Choroid plexus epithelial cell (primary cell): Measurements from ENCODE around the gene KLF13.

Source experiments
- DNase-seq: peaks from one replicate; pipeline ENCODE4 v3.0.0-alpha.2; 2010; ENCODE audit warnings: low read depth
- H3K4me3 ChIP-seq: 2 replicates; pipeline ENCODE4 v1.5.1; 2011; ENCODE audit warnings: low read depth, mild to moderate bottlenecking, control low read depth, low read length, moderate library complexity
- TF ChIP-seq, protein P1 (sequence below): conservative IDR thresholded peaks from 2 replicates; pipeline ENCODE4 v1.5.1; 2011; ENCODE audit warnings: low read depth, mild to moderate bottlenecking, control low read depth, inconsistent platforms, low read length, moderate library complexity

The KLF13 gene

DNA sequence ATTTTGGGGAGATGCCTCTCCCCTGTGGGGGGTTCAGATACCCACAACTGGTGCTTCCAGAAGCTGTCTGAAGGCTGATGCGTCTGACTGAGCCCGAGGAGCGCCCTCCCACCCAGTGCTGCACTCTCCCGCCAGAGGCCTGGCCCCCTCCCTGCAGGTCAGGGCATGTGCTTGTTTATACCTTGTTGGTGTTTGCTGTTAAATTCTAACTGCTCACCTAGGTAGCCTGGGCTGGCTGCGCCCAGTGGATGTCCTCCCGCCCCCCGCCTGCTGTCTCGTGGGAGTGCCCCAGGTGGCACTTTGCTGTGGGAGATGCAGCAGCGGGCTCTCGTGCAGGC, 12.9 kb downstream of the KLF13 start:
- DNase-seq: no peak
- TF ChIP-seq, protein P1, sequence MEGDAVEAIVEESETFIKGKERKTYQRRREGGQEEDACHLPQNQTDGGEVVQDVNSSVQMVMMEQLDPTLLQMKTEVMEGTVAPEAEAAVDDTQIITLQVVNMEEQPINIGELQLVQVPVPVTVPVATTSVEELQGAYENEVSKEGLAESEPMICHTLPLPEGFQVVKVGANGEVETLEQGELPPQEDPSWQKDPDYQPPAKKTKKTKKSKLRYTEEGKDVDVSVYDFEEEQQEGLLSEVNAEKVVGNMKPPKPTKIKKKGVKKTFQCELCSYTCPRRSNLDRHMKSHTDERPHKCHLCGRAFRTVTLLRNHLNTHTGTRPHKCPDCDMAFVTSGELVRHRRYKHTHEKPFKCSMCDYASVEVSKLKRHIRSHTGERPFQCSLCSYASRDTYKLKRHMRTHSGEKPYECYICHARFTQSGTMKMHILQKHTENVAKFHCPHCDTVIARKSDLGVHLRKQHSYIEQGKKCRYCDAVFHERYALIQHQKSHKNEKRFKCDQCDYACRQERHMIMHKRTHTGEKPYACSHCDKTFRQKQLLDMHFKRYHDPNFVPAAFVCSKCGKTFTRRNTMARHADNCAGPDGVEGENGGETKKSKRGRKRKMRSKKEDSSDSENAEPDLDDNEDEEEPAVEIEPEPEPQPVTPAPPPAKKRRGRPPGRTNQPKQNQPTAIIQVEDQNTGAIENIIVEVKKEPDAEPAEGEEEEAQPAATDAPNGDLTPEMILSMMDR: no peak
- H3K4me3 ChIP-seq: no peak overlapping the region

DNA sequence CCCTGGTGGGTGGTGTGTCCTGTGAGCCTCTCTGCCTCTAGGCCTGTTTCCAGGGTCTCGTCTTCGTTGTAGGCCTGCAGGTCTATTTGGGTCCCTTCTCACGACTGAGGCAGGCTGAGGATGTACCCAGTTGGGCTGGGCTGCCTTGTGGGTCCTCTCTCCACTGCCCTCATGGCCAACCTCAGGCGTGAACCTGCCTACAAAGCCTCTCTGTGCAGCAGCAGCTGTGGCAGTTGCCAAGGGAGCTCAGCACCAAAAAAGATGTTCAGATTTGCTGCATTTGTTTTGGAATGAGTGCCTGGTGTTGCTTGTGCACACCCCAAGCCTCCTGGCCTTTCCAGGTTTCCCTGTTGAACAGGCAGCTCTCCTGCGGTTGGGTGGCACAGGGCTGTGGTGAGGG, 13.4 kb downstream of the KLF13 start:
- TF ChIP-seq, protein P1: no peak
- DNase-seq: no peak
- no peak overlapping the region for H3K4me3 ChIP-seq

GRCh38 chr15:31340592-31340991, 14.0 kb downstream of the KLF13 start:
- TF ChIP-seq, protein P1: no peak
- H3K4me3 ChIP-seq: no peak overlapping the region
- no peak for DNase-seq

- TF ChIP-seq, protein P1: no peak
- no peak overlapping the region for H3K4me3 ChIP-seq
- no peak for DNase-seq
Observed at GRCh38 chr15:31341071-31341470, 14.4 kb downstream of the KLF13 start.

- DNase-seq: no peak
- no peak overlapping the region for H3K4me3 ChIP-seq
- TF ChIP-seq, protein P1: no peak
Observed at GRCh38 chr15:31341496-31342195, 15.0 kb downstream of the KLF13 start.

DNA sequence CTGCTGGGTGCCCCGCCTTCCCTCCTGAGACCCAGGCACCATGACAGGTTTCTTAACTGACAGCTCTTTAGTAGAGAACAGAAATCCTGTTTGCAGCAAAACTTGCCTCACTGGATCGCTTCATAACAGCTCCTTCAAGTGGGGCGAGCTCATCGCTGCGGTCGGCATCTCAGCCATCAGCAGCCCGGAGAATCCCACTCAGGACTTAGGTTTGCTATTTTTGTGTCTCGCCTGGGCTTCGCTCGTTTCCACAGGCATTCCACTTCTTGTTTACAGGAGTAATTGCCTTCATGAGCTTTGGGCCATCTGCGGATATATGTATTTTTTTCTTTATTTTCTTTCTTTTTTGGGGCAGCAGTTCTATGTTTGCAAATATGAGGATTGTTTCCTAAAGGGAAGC, 15.7 kb downstream of the KLF13 start:
- DNase-seq: no peak
- TF ChIP-seq, protein P1: no peak
- H3K4me3 ChIP-seq: no peak overlapping the region
